Measurements from ENCODE around the gene TP73.

TP73 gene

DNA sequence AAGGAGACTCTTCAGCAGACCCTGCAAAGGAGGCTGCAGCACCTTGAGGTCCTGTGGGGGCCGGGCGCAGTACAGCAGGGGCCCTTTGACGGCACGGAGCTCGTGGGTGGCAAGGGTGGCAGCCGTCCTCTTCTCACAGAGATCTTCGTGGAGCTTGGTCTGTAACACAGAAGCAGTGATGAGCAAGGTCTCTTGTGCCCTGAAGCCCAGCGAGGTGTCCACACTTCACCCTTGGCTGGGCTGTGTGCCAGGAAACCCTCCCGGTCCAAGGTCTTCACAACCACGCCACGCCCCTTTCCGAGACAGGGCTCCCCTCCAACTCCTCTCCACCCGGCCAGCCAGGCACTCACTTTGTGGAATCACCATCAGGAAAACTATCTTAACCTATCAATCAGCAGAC, 132.7 kb downstream of the TP73 start:
- TF ChIP-seq, protein P1, sequence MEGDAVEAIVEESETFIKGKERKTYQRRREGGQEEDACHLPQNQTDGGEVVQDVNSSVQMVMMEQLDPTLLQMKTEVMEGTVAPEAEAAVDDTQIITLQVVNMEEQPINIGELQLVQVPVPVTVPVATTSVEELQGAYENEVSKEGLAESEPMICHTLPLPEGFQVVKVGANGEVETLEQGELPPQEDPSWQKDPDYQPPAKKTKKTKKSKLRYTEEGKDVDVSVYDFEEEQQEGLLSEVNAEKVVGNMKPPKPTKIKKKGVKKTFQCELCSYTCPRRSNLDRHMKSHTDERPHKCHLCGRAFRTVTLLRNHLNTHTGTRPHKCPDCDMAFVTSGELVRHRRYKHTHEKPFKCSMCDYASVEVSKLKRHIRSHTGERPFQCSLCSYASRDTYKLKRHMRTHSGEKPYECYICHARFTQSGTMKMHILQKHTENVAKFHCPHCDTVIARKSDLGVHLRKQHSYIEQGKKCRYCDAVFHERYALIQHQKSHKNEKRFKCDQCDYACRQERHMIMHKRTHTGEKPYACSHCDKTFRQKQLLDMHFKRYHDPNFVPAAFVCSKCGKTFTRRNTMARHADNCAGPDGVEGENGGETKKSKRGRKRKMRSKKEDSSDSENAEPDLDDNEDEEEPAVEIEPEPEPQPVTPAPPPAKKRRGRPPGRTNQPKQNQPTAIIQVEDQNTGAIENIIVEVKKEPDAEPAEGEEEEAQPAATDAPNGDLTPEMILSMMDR (IDR thresholded peaks at IDR 0.05; ENCODE audit: low read depth, low read length, missing control alignments), result no peak
- no peak for DNase-seq (ENCODE audit: extremely low read depth, low read depth)
- H3K4me3 ChIP-seq (replicated peaks; ENCODE audit: low read depth, low read length), result no peak overlapping the region

DNA sequence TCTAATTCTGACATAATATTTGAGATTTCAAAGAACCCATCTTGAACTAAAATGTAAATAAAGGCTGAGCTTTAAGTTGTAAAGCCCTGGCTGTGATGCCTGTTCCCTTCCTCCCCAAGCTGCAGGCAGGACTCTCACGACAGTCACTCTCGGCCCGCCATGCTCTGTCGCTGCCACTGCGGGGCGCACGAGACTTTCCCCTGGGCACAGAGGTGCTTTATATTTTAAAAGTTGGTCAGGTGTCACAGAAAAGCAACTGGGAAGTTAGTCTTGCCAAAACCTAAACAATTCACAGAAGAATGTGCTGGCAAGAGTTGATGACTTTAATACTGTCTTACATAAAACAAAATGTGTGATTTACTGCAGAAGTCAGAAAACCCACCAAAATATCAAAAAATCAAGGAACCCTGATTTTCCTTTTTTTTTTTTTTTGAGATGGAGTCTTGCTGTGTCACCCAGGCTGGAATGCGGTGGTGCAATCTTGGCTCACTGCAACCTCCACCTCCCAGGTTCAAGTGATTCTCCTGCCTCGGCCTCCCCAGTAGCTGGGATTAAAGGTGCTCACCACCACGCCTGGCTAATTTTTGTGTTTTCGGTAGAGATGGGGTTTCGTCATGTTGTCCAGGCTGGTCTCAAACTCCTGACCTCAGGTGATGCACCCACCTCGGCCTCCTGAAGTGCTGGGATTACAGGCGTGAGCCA, 133.3 kb downstream of the TP73 start:
- TF ChIP-seq, protein P1 (IDR thresholded peaks at IDR 0.05; ENCODE audit: low read depth, low read length, missing control alignments), result peak; percentile 25
- DNase-seq (ENCODE audit: extremely low read depth, low read depth), result no peak
- no peak overlapping the region for H3K4me3 ChIP-seq (replicated peaks; ENCODE audit: low read depth, low read length)

Measured in HFF-Myc (cell line).